Progenitor cell of endocrine pancreas (in vitro differentiated cells): ENCODE results near the gene CTBP2. TPM values are rescaled to one million over a fixed set of nuclear protein-coding genes. Genes with fewer than 3 reads are reported as not detected.

Source experiments
- DNase-seq: peaks from one replicate; pipeline ENCODE4 v3.0.0; 2021; ENCODE audit warnings: low spot score; ENCODE audit not compliant: unreplicated experiment
- H3K27ac Mint-ChIP-seq: 2 replicates; pipeline ENCODE4 v1.8.0; 2021; ENCODE audit warnings: mild to moderate bottlenecking, moderate library complexity, mixed read lengths
- H3K27me3 Mint-ChIP-seq: 2 replicates; pipeline ENCODE4 v1.8.0; 2021; ENCODE audit warnings: mixed read lengths
- H3K36me3 Mint-ChIP-seq: 2 replicates; pipeline ENCODE4 v1.8.0; 2022; ENCODE audit warnings: mixed read lengths; ENCODE audit not compliant: insufficient read depth
- H3K4me1 Mint-ChIP-seq: 2 replicates; pipeline ENCODE4 v1.8.0; 2021; ENCODE audit warnings: low read depth, mixed read lengths
- H3K4me3 Mint-ChIP-seq: 2 replicates; pipeline ENCODE4 v1.8.0; 2021; ENCODE audit warnings: low read depth, mild to moderate bottlenecking, moderate library complexity, mixed read lengths
- H3K9me3 Mint-ChIP-seq: 2 replicates; pipeline ENCODE4 v1.8.0; 2021; ENCODE audit warnings: low read depth, mixed read lengths
- CTCF ChIP-seq: fragments of 200-600 bp; sonication (generic); IDR thresholded peaks from one replicate; pipeline ENCODE4 v1.5.0; 2021; ENCODE audit warnings: antibody characterized with exemption, mild to moderate bottlenecking; ENCODE audit not compliant: unreplicated experiment
- long read RNA-seq: library from polyadenylated mRNA; unstranded; transcript quantifications from one replicate; pipeline ENCODE4 v2.0.0, GENCODE V29; 2020
- total RNA-seq: library from RNA; stranded (reverse); gene quantifications from 2 replicates; pipeline ENCODE4 v1.2.1, GENCODE V29; 2021

The CTBP2 gene
- 182 and 183 TPM in 2 replicates for total RNA-seq
- long read RNA-seq, full-length matches to known transcripts = 3 of 52 reads
- long read RNA-seq, partial matches to known transcripts = 14 of 52 reads
- long read RNA-seq, other reads (novel, unspliced or antisense) = 35 of 52 reads

GRCh38 chr10:125159932-125160855, at the start of gene CTBP2:
Gene CTBP2 (minus strand): TSS chr10:125160563.
- no peak for TF ChIP-seq CTCF
- Mint-ChIP-seq H3K27me3 (peaks cover 4% of the 10 kb centered on the region), H3K9me3 (no peaks in the 10 kb centered on the region), H3K36me3 (peaks cover 4% of the 10 kb centered on the region), H3K4me1 (peaks cover 29% of the 10 kb centered on the region), H3K27ac (peak within 1 kb of the TSS; percentile 95), H3K4me3 (peak within 1 kb of the TSS; percentile 76)
- DNase-seq = peak; percentile 39

- Mint-ChIP-seq H3K4me1 (peaks cover 14% of the 10 kb centered on the region), H3K4me3 (no peak overlapping the region), H3K27ac (no peak overlapping the region), H3K36me3 (no peaks in the 10 kb centered on the region), H3K27me3 (peaks cover 89% of the 10 kb centered on the region), H3K9me3 (no peaks in the 10 kb centered on the region)
- TF ChIP-seq CTCF = no peak
- DNase-seq = no peak
Observed at GRCh38 chr10:125209591-125210355, 49.4 kb upstream of the CTBP2 start.

GRCh38 chr10:125208854-125209565, 48.6 kb upstream of the CTBP2 start:
- peaks cover 12% of the 10 kb centered on the region for H3K4me1 Mint-ChIP-seq
- DNase-seq = no peak
- H3K27ac Mint-ChIP-seq = no peak overlapping the region
- TF ChIP-seq CTCF = no peak
- H3K27me3 Mint-ChIP-seq = peaks cover 89% of the 10 kb centered on the region
- no peaks in the 10 kb centered on the region for H3K36me3 Mint-ChIP-seq
- no peaks in the 10 kb centered on the region for H3K9me3 Mint-ChIP-seq
- no peak overlapping the region for H3K4me3 Mint-ChIP-seq

- no peak for TF ChIP-seq CTCF
- peaks cover 78% of the 10 kb centered on the region for H3K27me3 Mint-ChIP-seq
- H3K9me3 Mint-ChIP-seq = no peaks in the 10 kb centered on the region
- DNase-seq = no peak
- no peak overlapping the region for H3K27ac Mint-ChIP-seq
- H3K36me3 Mint-ChIP-seq = no peaks in the 10 kb centered on the region
- peaks cover 7% of the 10 kb centered on the region for H3K4me1 Mint-ChIP-seq
- no peak overlapping the region for H3K4me3 Mint-ChIP-seq
Observed at GRCh38 chr10:125206623-125207022, 46.3 kb upstream of the CTBP2 start.

GRCh38 chr10:125205431-125205830, 45.1 kb upstream of the CTBP2 start:
- no peak for DNase-seq
- H3K27me3 Mint-ChIP-seq = peaks cover 74% of the 10 kb centered on the region
- no peak overlapping the region for H3K4me3 Mint-ChIP-seq
- H3K9me3 Mint-ChIP-seq = no peaks in the 10 kb centered on the region
- no peak for TF ChIP-seq CTCF
- peaks cover 7% of the 10 kb centered on the region for H3K4me1 Mint-ChIP-seq
- no peaks in the 10 kb centered on the region for H3K36me3 Mint-ChIP-seq
- no peak overlapping the region for H3K27ac Mint-ChIP-seq
